ENCODE data around the gene ABCD1. TPM values are rescaled to one million over a fixed set of nuclear protein-coding genes. Genes with fewer than 3 reads are reported as not detected.
"Not testable (repeated sequence)": the region's sequence is repeated elsewhere in the genome, so short reads cannot be mapped to it uniquely, and the experiment has no call there.

ABCD1 gene
- total and polyA plus RNA-seq, 7 experiments from 2014 or later = 2.1 to 17.6 (median 7.3) TPM

- no peaks in the 10 kb centered on the region for H3K9me3 ChIP-seq (ENCODE audit: control insufficient read depth in 2 of 3, low read length in 3 of 3)
- Mint-ChIP-seq H3K4me1 (peaks cover 9 to 35% (median 30%) of the 10 kb centered on the region in 7 donors), H3K27me3 (no peaks in the 10 kb centered on the region), H3K27ac (peak overlapping the region in 8 of 9 donors; percentile 41 to 84 (median 68)), H3K36me3 (peaks cover 2 to 21% (median 14%) of the 10 kb centered on the region in 5 donors), H3K4me3 (peak overlapping the region; percentile 63 to 84 (median 72)), H3K9me3 (peaks cover 0 to 3% (median 0%) of the 10 kb centered on the region in 11 donors)
- ATAC-seq = peak; percentile 14
- peak in 8 of 9 donors; percentile 19 to 34 (median 29) for DNase-seq
- H3K27me3 ChIP-seq (ENCODE audit: control insufficient read depth in 2 of 2, insufficient read depth in 2 of 2, low read length in 2 of 2) = no peaks in the 10 kb centered on the region
- intact Hi-C loops (cut with micrococcal nuclease) = no loop called here
- H3K4me3 ChIP-seq (ENCODE audit: low read length) = peak overlapping the region; percentile 8
- CTCF ChIA-PET = no interaction called here
- peaks cover 0 to 4% (median 0%) of the 10 kb centered on the region in 3 experiments for H3K36me3 ChIP-seq (ENCODE audit: control insufficient read depth in 2 of 3, insufficient read depth in 3 of 3, low read length in 3 of 3)
- peak overlapping the region; percentile 49 for H3K27ac ChIP-seq (ENCODE audit: low read depth, low read length)
- H3K4me1 ChIP-seq (ENCODE audit: control insufficient read depth in 2 of 2, insufficient read depth in 2 of 2, low read length in 2 of 2) = peaks cover 10 to 29% of the 10 kb centered on the region in 2 donors
- POLR2A ChIA-PET = interaction anchor here (0.7 to 1.3 kb wide), 2 partner anchors 41 to 244 kb away, joined by 3 to 4 read pairs; no protein-coding TSS in a partner anchor
Measured at GRCh38 chrX:153726286-153727122, 1.8 kb downstream of the ABCD1 start.

- Mint-ChIP-seq H3K27me3 (no peaks in the 10 kb centered on the region), H3K36me3 (peaks cover 5 to 22% (median 16%) of the 10 kb centered on the region in 5 donors), H3K4me1 (peaks cover 6 to 33% (median 26%) of the 10 kb centered on the region in 7 donors), H3K4me3 (peak overlapping the region; percentile 63 to 84 (median 72)), H3K9me3 (peaks cover 0 to 11% (median 0%) of the 10 kb centered on the region in 11 donors), H3K27ac (peak overlapping the region in 7 of 9 donors; percentile 49 to 84 (median 69))
- peaks cover 10 to 24% of the 10 kb centered on the region in 2 donors for H3K4me1 ChIP-seq (ENCODE audit: control insufficient read depth in 2 of 2, insufficient read depth in 2 of 2, low read length in 2 of 2)
- ATAC-seq = no peak
- H3K27ac ChIP-seq (ENCODE audit: low read depth, low read length) = peak overlapping the region; percentile 49
- intact Hi-C loops (cut with micrococcal nuclease) = no loop called here
- POLR2A ChIA-PET = interaction anchor here (0.7 to 1.3 kb wide), 3 partner anchors 12 to 243 kb away, joined by 3 to 5 read pairs (median 4); no protein-coding TSS in a partner anchor
- DNase-seq = no peak
- peaks cover 0 to 4% (median 0%) of the 10 kb centered on the region in 3 experiments for H3K36me3 ChIP-seq (ENCODE audit: control insufficient read depth in 2 of 3, insufficient read depth in 3 of 3, low read length in 3 of 3)
- peak overlapping the region; percentile 8 for H3K4me3 ChIP-seq (ENCODE audit: low read length)
- CTCF ChIA-PET = no interaction called here
- H3K9me3 ChIP-seq (ENCODE audit: control insufficient read depth in 2 of 3, low read length in 3 of 3) = no peaks in the 10 kb centered on the region
- no peaks in the 10 kb centered on the region for H3K27me3 ChIP-seq (ENCODE audit: control insufficient read depth in 2 of 2, insufficient read depth in 2 of 2, low read length in 2 of 2)
Measured at GRCh38 chrX:153727123-153727931, 2.7 kb downstream of the ABCD1 start.

GRCh38 chrX:153728095-153728494 lies 3.4 kb downstream of the ABCD1 start:
- Histone ChIP-seq H3K27me3 (ENCODE audit: control insufficient read depth in 2 of 2, insufficient read depth in 2 of 2, low read length in 2 of 2) (no peaks in the 10 kb centered on the region), H3K27ac (ENCODE audit: low read depth, low read length) (no peak overlapping the region), H3K36me3 (ENCODE audit: control insufficient read depth in 2 of 3, insufficient read depth in 3 of 3, low read length in 3 of 3) (peaks cover 0 to 4% (median 0%) of the 10 kb centered on the region in 3 experiments), H3K4me1 (ENCODE audit: control insufficient read depth in 2 of 2, insufficient read depth in 2 of 2, low read length in 2 of 2) (peaks cover 3 to 18% of the 10 kb centered on the region in 2 donors), H3K9me3 (ENCODE audit: control insufficient read depth in 2 of 3, low read length in 3 of 3) (no peaks in the 10 kb centered on the region), H3K4me3 (ENCODE audit: low read length) (no peak overlapping the region)
- intact Hi-C loops (cut with micrococcal nuclease) = no loop called here
- no peak for DNase-seq
- Mint-ChIP-seq H3K4me1 (peaks cover 0 to 30% (median 20%) of the 10 kb centered on the region in 7 donors), H3K9me3 (peaks cover 0 to 11% (median 0%) of the 10 kb centered on the region in 11 donors), H3K4me3 (peak overlapping the region in 2 of 10 donors; percentile 36 to 74), H3K36me3 (peaks cover 5 to 21% (median 16%) of the 10 kb centered on the region in 5 donors), H3K27ac (peak overlapping the region in 1 of 9 donors; percentile 27), H3K27me3 (no peaks in the 10 kb centered on the region)
- POLR2A ChIA-PET = interaction anchor here (1.1 kb wide), 1 partner anchor 11 kb away, joined by 5 read pairs; no protein-coding TSS in a partner anchor
- ATAC-seq = no peak
- CTCF ChIA-PET = no interaction called here

GRCh38 chrX:153728951-153729631 lies 4.4 kb downstream of the ABCD1 start:
- peaks cover 5 to 21% (median 16%) of the 10 kb centered on the region in 5 donors for H3K36me3 Mint-ChIP-seq
- Histone ChIP-seq H3K4me1 (ENCODE audit: control insufficient read depth in 2 of 2, insufficient read depth in 2 of 2, low read length in 2 of 2) (peaks cover 3 to 18% of the 10 kb centered on the region in 2 donors), H3K27ac (ENCODE audit: low read depth, low read length) (no peak overlapping the region), H3K27me3 (ENCODE audit: control insufficient read depth in 2 of 2, insufficient read depth in 2 of 2, low read length in 2 of 2) (no peaks in the 10 kb centered on the region), H3K4me3 (ENCODE audit: low read length) (no peak overlapping the region), H3K9me3 (ENCODE audit: control insufficient read depth in 2 of 3, low read length in 3 of 3) (no peaks in the 10 kb centered on the region), H3K36me3 (ENCODE audit: control insufficient read depth in 2 of 3, insufficient read depth in 3 of 3, low read length in 3 of 3) (peaks cover 0 to 4% (median 0%) of the 10 kb centered on the region in 3 experiments)
- no peak for DNase-seq
- intact Hi-C loops (cut with micrococcal nuclease) = no loop called here
- no peak overlapping the region for H3K4me3 Mint-ChIP-seq
- no peaks in the 10 kb centered on the region for H3K27me3 Mint-ChIP-seq
- peaks cover 0 to 11% (median 0%) of the 10 kb centered on the region in 11 donors for H3K9me3 Mint-ChIP-seq
- ChIA-PET CTCF (no interaction called here), POLR2A (no interaction called here)
- H3K4me1 Mint-ChIP-seq = peaks cover 0 to 30% (median 20%) of the 10 kb centered on the region in 7 donors
- H3K27ac Mint-ChIP-seq = peak overlapping the region in 1 of 9 donors; percentile 10
- ATAC-seq = no peak

GRCh38 chrX:153730115-153730514 lies 5.5 kb downstream of the ABCD1 start:
- H3K27ac ChIP-seq (ENCODE audit: low read depth, low read length); CTCF ChIA-PET; H3K9me3 ChIP-seq (ENCODE audit: control insufficient read depth in 2 of 3, low read length in 3 of 3); intact Hi-C loops (cut with micrococcal nuclease); DNase-seq; H3K36me3 ChIP-seq (ENCODE audit: control insufficient read depth in 2 of 3, insufficient read depth in 3 of 3, low read length in 3 of 3); H3K27me3 ChIP-seq (ENCODE audit: control insufficient read depth in 2 of 2, insufficient read depth in 2 of 2, low read length in 2 of 2); POLR2A ChIA-PET; ATAC-seq; H3K27me3 Mint-ChIP-seq; H3K4me3 ChIP-seq (ENCODE audit: low read length); H3K4me3 Mint-ChIP-seq; H3K27ac Mint-ChIP-seq: not testable (repeated sequence)
- Mint-ChIP-seq H3K9me3 (peaks cover 0 to 11% (median 0%) of the 10 kb centered on the region in 11 donors), H3K4me1 (peaks cover 0 to 33% (median 21%) of the 10 kb centered on the region in 7 donors), H3K36me3 (peaks cover 8 to 27% (median 18%) of the 10 kb centered on the region in 5 donors)
- peaks cover 3 to 18% of the 10 kb centered on the region in 2 donors for H3K4me1 ChIP-seq (ENCODE audit: control insufficient read depth in 2 of 2, insufficient read depth in 2 of 2, low read length in 2 of 2)

Measured in naive thymus-derived CD4-positive, alpha-beta T cell (primary cell).